Middle frontal gyrus (tissue), 1 donor: ENCODE results near the gene SEL1L3.

ENCODE experiments used
- DNase-seq: peaks from one replicate; pipeline ENCODE4 v3.0.0-alpha.2; 2015; ENCODE audit warnings: low spot score; ENCODE audit errors: extremely low spot score

SEL1L3 gene

GRCh38 chr4:25856756-25857155 is 6.0 kb downstream of the SEL1L3 start:
- DNase-seq = no peak

- no peak for DNase-seq
Observed at GRCh38 chr4:25852103-25852502, 10.7 kb downstream of the SEL1L3 start.

- no peak for DNase-seq
Observed at GRCh38 chr4:25847329-25847728, 15.5 kb downstream of the SEL1L3 start.

DNA sequence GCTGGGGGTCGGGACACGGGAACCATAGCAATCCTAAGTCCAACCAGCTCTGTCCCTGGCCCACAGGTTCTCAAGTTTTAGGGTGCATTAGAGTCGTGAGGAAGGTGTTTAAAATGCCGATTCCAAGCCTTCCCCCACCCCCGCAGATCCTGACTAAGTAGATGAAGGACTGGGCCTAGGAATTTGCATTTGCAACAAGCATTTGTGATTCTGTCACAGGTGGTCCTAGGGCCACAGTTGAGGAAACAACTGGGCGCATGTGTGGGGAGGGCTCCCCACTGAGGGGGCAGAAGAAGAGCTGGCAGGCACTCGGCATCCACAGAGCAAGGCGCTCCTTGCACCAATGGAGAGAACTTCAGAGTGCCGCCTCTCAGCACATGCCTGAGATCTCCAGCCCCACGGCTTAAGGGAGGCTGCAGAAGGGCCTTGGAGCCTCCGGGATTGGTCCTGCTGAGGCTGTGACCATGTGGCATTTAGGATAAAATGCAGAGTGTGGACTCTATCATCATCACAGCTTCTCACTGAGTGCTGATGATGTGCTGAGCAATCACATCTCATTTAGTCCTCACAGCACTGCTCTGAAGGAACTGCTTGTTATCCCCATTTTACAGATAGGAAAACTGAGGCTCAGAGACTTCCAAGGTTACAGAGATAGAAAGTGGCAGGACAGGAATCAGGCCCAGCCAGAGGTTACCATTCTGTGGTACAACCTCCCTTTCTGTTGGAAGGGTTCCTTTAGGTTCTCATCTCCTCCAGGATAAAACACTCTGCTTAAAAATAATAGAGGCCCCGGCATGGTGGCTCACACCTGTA is 16.7 kb downstream of the SEL1L3 start:
- DNase-seq = no peak

GRCh38 chr4:25844961-25845712 is 17.7 kb downstream of the SEL1L3 start:
- DNase-seq = no peak

DNA sequence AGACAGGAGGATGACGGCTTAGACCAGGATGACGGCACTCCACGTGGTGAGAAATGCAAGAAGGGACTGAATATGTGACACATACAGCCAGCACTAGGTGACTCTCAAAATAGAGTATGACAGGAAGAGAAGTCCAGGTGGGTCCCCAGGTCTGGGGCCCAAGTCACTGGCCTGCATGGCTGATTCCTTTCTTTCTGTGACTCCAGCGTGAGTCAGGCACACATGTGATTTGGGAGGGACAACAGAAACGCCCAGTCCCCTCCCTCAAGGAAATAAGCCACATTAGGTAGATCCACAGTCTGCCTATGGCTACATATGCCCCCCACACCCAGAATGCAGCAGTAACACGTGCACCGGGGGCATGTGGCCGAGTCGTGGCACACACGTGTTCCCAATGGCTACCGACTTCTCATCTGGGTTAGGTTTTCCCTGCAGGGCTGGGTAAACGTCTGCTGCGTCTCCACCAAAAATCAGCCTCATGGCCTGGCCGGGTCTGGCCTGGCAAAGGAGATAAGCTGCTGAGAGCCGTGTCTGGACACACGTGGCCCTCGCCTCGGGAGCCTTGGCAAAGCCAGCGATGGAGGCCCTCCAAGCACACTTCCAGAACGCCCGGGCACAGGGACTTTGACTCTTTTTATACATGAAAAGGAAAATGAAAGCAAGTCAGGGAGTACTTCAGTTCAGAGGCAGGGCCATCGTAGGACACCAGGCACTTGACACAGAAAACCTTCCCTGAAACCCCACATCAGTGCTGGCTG is 19.3 kb downstream of the SEL1L3 start:
- DNase-seq = no peak

- DNase-seq = no peak
Observed at GRCh38 chr4:25842229-25842845, 20.5 kb downstream of the SEL1L3 start.

DNA sequence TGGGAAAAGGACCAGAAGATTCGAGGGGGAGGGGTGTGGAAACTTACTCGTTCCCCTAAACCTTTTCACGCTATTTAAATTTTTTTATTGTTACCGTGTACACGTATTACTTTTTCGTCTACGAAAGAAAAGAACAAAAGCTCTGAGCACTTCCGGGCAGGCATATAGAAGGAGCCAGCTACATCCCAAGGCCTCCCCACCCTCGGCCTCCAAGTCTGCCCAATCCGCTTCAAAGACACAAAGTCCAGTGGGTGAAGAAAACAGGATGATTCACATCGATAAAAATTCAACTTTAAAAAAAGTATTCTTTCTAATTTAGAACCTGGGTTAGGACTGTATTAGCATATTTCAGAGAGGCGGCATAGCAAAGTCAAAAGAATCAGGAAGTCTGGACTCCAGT is 23.1 kb downstream of the SEL1L3 start:
- DNase-seq = no peak

GRCh38 chr4:25839233-25839632 is 23.6 kb downstream of the SEL1L3 start:
- DNase-seq = no peak

- DNase-seq = no peak
Observed at GRCh38 chr4:25838526-25838925, 24.3 kb downstream of the SEL1L3 start.

GRCh38 chr4:25837107-25837506 is 25.7 kb downstream of the SEL1L3 start:
- DNase-seq = no peak

GRCh38 chr4:25835384-25835783 is 27.4 kb downstream of the SEL1L3 start:
- no peak for DNase-seq

DNA sequence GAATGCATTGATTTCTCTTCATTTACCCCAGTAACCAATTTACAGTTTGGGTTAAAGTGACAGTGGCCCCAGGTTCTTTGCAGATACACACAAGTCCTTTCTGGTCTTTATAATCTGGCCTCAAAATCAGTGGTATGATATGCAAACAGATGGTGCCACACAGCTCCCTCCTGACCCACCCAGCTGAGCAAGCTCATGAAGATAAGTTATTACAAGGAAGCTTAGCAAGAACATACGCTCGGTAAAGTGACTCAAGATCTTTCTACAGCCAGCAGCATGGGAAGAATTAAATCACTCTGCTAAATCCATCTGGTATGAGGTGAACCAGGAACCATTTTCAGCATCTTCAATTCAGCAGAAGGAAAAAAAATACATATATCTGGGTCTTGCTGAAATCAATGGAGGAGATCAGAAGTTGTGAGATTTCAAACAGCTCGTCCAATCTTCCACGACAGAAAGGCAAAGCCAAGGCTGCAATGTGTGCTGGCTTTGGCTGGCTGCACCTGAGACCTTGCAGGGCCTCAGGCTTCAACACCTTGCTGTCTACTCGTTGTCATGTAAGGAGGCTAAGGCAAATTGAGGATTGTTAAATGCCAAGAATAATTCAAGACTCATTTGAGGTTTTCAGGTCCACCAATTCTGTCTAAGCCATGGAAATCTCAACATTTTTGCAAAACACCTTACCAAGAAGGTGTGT is 28.2 kb downstream of the SEL1L3 start:
- no peak for DNase-seq

GRCh38 chr4:25830548-25830947 is 32.2 kb downstream of the SEL1L3 start:
- no peak for DNase-seq

GRCh38 chr4:25827897-25828296 is 34.9 kb downstream of the SEL1L3 start:
- DNase-seq = no peak

DNA sequence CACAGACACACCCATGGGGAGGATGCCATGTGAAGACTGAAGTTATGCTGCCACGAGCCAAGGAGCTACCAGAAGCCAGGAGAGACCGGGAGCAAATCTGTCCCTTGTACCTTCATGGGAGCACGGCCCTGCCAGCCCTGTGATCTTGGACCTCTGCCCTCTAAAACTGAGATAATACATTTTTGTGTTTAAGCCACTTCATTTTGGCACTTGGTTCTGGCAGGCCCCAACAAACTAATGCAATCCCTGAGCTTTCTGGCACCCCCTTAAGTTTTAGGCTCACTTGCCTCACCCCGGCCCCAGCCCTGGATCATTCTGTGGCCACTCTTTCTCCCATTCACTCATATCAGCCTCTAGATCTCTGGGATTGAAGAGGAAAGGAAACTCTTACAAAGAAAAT is 35.4 kb downstream of the SEL1L3 start:
- no peak for DNase-seq

DNA sequence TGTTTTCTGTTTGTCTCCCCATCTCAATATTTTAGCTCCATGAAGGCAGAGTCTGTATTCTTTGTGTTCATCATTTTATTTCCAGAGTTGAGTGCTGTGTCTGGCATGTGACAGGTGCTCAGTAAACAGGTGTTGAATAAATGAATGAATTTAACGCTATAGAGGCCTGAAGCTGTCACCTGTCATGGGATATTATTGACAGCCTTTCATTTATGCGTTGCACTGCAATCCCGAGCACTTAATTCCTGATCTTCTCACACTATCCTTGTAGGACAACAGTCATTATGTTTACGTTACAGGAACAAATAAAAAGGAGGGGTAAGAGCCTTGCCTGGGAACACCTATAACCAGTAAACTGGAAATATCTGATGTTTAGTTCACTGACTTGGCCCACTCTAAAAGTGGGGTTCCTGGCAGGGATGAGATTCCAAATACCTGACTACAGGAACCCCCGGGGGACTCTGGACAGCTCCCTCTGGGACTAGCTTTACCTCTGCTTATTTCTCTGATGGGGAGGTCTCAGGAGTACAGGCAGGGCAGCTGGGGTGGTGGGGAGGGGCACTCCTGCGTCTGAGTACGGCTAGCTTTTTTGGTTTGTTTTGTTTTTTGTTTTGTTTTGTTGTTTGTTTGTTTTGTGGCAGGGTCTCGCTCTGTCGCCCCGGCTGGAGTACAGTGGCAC is 36.6 kb downstream of the SEL1L3 start:
- no peak for DNase-seq

DNA sequence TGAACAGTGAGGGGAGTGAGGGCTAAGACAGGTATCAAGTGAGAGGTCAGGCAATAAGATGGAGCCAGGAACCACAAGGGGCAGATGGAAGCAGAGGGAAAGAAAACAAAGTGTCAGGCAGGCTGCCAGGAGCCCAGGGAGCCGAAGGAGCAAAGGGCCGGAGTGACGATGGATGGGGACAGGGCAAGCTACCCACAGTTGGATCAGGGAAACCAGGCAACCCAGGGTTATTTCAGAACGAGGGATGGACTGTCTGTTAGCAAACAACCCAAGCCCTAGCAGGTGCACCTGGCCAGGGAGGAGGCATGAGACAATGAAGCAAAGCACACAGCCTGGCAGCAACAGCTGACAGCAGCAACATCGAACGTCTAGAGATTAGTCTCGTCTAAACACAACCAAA is 39.2 kb downstream of the SEL1L3 start:
- no peak for DNase-seq

- no peak for DNase-seq
Observed at GRCh38 chr4:25821899-25822298, 40.9 kb downstream of the SEL1L3 start.

DNA sequence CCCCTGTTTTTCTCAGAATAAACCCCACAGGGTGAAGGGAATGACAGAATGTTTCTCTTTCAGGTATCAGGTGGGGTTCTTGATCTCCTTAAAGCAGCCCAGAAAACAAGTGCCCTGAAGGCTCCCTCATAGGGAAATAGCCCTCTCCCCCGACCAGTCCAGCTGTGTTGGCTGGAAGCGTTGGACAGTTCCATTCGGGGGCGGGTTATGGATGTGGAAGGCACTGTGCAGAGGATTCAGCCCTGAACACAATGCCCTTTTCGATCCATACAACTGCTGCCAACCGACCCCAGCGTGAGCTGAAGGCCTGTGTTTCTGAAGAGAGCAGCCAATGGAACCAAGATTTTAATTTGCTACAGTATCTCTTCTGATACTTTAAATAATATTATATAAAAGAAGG is 41.5 kb downstream of the SEL1L3 start:
- no peak for DNase-seq
